DND-41 (cell line): ENCODE data around the gene STAU1.
A peak's percentile ranks its signal among the peaks of the same experiment; 100 is the strongest.

Experiments used
- ATAC-seq: fragments of 200-7000 bp; cut with Tn5 transposase; 3 replicates; pipeline ENCODE4 v1.9.1; 2021; ENCODE audit warnings: low read depth; ENCODE audit not compliant: insufficient read depth
- DNase-seq: peaks from one replicate; pipeline ENCODE4 v3.0.0-alpha.2; 2020
- H2AFZ ChIP-seq: 2 replicates; pipeline ENCODE4 v1.6.0; 2012; ENCODE audit warnings: low read depth, low read length
- H3K27ac ChIP-seq: 2 replicates; pipeline ENCODE4 v1.5.1; 2012; ENCODE audit warnings: low read length, inconsistent platforms
- H3K27me3 ChIP-seq: fragments of 200-600 bp; sonication (generic); 2 replicates; pipeline ENCODE4 v1.6.0; 2012; ENCODE audit warnings: low read length, mild to moderate bottlenecking, inconsistent platforms; ENCODE audit not compliant: insufficient read depth, poor library complexity
- H3K36me3 ChIP-seq: 2 replicates; pipeline ENCODE4 v1.5.1; 2012; ENCODE audit warnings: low read length, inconsistent platforms; ENCODE audit not compliant: insufficient read depth
- H3K4me1 ChIP-seq: 2 replicates; pipeline ENCODE4 v1.5.1; 2012; ENCODE audit warnings: mild to moderate bottlenecking, low read length; ENCODE audit not compliant: insufficient read depth
- H3K4me2 ChIP-seq: 2 replicates; pipeline ENCODE4 v1.6.0; 2012; ENCODE audit warnings: mild to moderate bottlenecking, moderate library complexity, low read length, inconsistent platforms; ENCODE audit not compliant: insufficient read depth
- H3K4me3 ChIP-seq, 2 experiments: fragments of 200-600 bp in 1 of 2; shearing (Covaris generic) in 1 of 2; 2 replicates each; pipeline ENCODE4 v1.5.1; 2012 to 2016; ENCODE audit warnings: inconsistent platforms in 2 of 2, low read length in 2 of 2, mild to moderate bottlenecking in 2 of 2, low read depth in 1 of 2, moderate library complexity in 1 of 2
- H3K79me2 ChIP-seq: 2 replicates; pipeline ENCODE4 v1.6.0; 2012; ENCODE audit warnings: low read length, inconsistent platforms; ENCODE audit not compliant: insufficient read depth
- H3K9ac ChIP-seq: 2 replicates; pipeline ENCODE4 v1.6.0; 2012; ENCODE audit warnings: low read depth, mild to moderate bottlenecking, inconsistent platforms, low read length, moderate library complexity
- H3K9me3 ChIP-seq: 2 replicates; pipeline ENCODE4 v1.5.1; 2012; ENCODE audit warnings: low read length, moderate library complexity, mild to moderate bottlenecking, inconsistent platforms; ENCODE audit not compliant: insufficient read depth, severe bottlenecking
- H4K20me1 ChIP-seq: 2 replicates; pipeline ENCODE4 v1.6.0; 2012; ENCODE audit warnings: low read length; ENCODE audit not compliant: insufficient read depth
- EZH2 ChIP-seq: IDR thresholded peaks from 3 replicates; pipeline ENCODE4 v1.6.1; 2012; ENCODE audit warnings: borderline replicate concordance, low read depth, mild to moderate bottlenecking, moderate library complexity, low read length, inconsistent platforms; ENCODE audit not compliant: severe bottlenecking
- TF ChIP-seq, protein P1 (sequence below): IDR thresholded peaks from 2 replicates; pipeline ENCODE4 v1.5.1; 2012; ENCODE audit warnings: borderline replicate concordance, low read length, moderate library complexity, mild to moderate bottlenecking; ENCODE audit not compliant: poor library complexity, severe bottlenecking; ENCODE audit errors: extremely low read depth

The STAU1 gene

DNA sequence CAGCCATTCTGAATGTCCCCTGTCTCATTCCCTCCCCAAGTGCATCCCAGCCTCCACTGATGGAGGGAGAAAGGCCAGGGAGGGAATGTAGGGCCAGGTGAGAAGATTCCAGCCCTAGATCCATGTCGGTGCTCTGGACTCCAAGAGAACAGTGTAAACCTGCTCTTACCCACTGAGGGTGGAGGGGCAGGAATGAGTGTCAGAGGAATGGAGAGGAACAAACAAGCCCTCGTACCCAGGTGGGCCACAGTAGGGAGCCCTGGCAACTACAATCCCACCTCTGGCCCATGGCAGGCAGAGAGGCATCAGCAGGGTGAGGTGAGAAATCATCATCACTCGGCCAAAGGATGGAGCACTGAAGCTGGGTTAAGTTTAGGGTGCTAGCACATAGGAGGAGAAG is 54.6 kb downstream of the STAU1 start:
- H2AFZ ChIP-seq: no peak overlapping the region
- H3K9me3 ChIP-seq: no peaks in the 10 kb centered on the region
- peaks cover 68% of the 10 kb centered on the region for H3K36me3 ChIP-seq
- peaks cover 43% of the 10 kb centered on the region for H3K79me2 ChIP-seq
- H4K20me1 ChIP-seq: peaks cover 19% of the 10 kb centered on the region
- no peak for DNase-seq
- no peak overlapping the region for H3K27ac ChIP-seq
- no peaks in the 10 kb centered on the region for H3K27me3 ChIP-seq
- no peak overlapping the region for H3K9ac ChIP-seq
- H3K4me3 ChIP-seq: no peak overlapping the region
- ATAC-seq: no peak
- H3K4me2 ChIP-seq: no peak overlapping the region
- no peaks in the 10 kb centered on the region for H3K4me1 ChIP-seq
- TF ChIP-seq EZH2: no peak
- TF ChIP-seq, protein P1, sequence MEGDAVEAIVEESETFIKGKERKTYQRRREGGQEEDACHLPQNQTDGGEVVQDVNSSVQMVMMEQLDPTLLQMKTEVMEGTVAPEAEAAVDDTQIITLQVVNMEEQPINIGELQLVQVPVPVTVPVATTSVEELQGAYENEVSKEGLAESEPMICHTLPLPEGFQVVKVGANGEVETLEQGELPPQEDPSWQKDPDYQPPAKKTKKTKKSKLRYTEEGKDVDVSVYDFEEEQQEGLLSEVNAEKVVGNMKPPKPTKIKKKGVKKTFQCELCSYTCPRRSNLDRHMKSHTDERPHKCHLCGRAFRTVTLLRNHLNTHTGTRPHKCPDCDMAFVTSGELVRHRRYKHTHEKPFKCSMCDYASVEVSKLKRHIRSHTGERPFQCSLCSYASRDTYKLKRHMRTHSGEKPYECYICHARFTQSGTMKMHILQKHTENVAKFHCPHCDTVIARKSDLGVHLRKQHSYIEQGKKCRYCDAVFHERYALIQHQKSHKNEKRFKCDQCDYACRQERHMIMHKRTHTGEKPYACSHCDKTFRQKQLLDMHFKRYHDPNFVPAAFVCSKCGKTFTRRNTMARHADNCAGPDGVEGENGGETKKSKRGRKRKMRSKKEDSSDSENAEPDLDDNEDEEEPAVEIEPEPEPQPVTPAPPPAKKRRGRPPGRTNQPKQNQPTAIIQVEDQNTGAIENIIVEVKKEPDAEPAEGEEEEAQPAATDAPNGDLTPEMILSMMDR: no peak

DNA sequence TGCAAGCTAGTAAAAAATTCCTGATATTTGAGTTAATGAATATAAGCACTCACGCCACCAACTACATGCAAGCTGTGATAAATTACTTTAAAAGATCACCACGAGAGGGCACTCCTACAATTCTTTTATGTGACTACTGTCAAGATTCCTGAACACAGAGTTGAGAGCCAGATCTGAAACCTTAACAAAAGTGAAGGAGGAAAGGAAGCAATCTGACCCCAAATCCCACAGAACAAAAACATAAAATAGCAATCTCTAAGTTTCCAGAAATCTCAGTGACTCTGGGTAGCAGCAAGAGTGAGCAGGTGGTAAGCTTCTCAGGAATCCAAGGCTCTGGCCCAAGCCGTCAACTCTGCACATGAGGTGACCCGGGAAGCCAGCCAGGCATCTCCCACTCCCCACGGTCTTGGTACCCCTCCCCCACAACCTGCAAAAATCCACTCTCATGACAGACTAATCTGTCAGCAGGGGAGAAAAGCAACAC is 55.1 kb downstream of the STAU1 start:
- no peak overlapping the region for H3K9ac ChIP-seq
- H3K27me3 ChIP-seq: no peaks in the 10 kb centered on the region
- TF ChIP-seq, protein P1: peak; percentile 73
- no peak for TF ChIP-seq EZH2
- DNase-seq (peak; percentile 25), ATAC-seq (peak; percentile 83)
- peaks cover 43% of the 10 kb centered on the region for H3K79me2 ChIP-seq
- H3K4me1 ChIP-seq: no peaks in the 10 kb centered on the region
- H3K27ac ChIP-seq: no peak overlapping the region
- H3K4me3 ChIP-seq: no peak overlapping the region
- H4K20me1 ChIP-seq: peaks cover 16% of the 10 kb centered on the region
- no peaks in the 10 kb centered on the region for H3K9me3 ChIP-seq
- no peak overlapping the region for H2AFZ ChIP-seq
- H3K4me2 ChIP-seq: no peak overlapping the region
- H3K36me3 ChIP-seq: peaks cover 72% of the 10 kb centered on the region

GRCh38 chr20:49123982-49124381 is 64.2 kb downstream of the STAU1 start:
- Histone ChIP-seq H3K79me2 (peaks cover 13% of the 10 kb centered on the region), H3K36me3 (peaks cover 81% of the 10 kb centered on the region), H3K4me2 (no peak overlapping the region), H2AFZ (no peak overlapping the region), H3K9ac (no peak overlapping the region), H3K27me3 (no peaks in the 10 kb centered on the region), H4K20me1 (no peaks in the 10 kb centered on the region), H3K4me1 (no peaks in the 10 kb centered on the region), H3K9me3 (no peaks in the 10 kb centered on the region), H3K27ac (no peak overlapping the region), H3K4me3 (no peak overlapping the region)
- no peak for ATAC-seq
- DNase-seq: no peak
- TF ChIP-seq EZH2: no peak
- TF ChIP-seq, protein P1: no peak

- H3K4me1 ChIP-seq: no peaks in the 10 kb centered on the region
- H3K36me3 ChIP-seq: peaks cover 85% of the 10 kb centered on the region
- H3K9me3 ChIP-seq: no peaks in the 10 kb centered on the region
- no peak overlapping the region for H3K27ac ChIP-seq
- H3K4me3 ChIP-seq: no peak overlapping the region
- H3K4me2 ChIP-seq: no peak overlapping the region
- peaks cover 8% of the 10 kb centered on the region for H3K79me2 ChIP-seq
- peaks cover 3% of the 10 kb centered on the region; the same call in 1 of the 2 replicates for H4K20me1 ChIP-seq
- no peak for ATAC-seq
- H3K27me3 ChIP-seq: no peaks in the 10 kb centered on the region
- TF ChIP-seq EZH2: no peak
- TF ChIP-seq, protein P1: no peak
- no peak for DNase-seq
- H2AFZ ChIP-seq: no peak overlapping the region
- no peak overlapping the region for H3K9ac ChIP-seq
Observed at GRCh38 chr20:49122920-49123319, 65.2 kb downstream of the STAU1 start.
